ENCODE data around the gene AGO4.

Gene AGO4

DNA sequence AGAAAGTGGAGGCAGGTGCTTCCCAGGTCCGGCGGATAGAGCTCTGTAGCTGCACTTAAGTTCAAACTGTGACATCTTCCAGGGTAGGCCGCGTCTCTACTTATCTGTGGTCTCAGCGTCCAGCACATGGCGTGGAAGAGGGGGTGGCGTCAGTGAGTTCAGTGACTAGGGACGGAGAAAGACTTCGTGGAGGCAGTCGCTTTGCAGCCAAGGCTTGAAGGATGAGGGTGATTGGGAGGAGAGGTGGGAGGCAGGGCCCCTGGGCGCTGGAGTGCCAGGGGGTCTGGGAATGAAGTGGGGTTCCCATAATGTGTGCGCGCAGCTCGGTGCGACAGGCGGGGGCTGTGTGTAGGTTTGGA lies 74.7 kb downstream of the AGO4 start:
- ChIA-PET POLR2A (interaction anchor here (1.2 kb wide), 1 partner anchor 48 kb away, joined by 4 read pairs; the partner anchor contains the start of gene AGO3), CTCF (interaction anchor here (0.8 to 4.1 kb wide), 26 partner anchors 7 to 202 kb away, joined by 3 to 69 read pairs (median 4); partner anchors contain the start of genes AGO3 and TEKT2)
- TF ChIP-seq, protein P1, sequence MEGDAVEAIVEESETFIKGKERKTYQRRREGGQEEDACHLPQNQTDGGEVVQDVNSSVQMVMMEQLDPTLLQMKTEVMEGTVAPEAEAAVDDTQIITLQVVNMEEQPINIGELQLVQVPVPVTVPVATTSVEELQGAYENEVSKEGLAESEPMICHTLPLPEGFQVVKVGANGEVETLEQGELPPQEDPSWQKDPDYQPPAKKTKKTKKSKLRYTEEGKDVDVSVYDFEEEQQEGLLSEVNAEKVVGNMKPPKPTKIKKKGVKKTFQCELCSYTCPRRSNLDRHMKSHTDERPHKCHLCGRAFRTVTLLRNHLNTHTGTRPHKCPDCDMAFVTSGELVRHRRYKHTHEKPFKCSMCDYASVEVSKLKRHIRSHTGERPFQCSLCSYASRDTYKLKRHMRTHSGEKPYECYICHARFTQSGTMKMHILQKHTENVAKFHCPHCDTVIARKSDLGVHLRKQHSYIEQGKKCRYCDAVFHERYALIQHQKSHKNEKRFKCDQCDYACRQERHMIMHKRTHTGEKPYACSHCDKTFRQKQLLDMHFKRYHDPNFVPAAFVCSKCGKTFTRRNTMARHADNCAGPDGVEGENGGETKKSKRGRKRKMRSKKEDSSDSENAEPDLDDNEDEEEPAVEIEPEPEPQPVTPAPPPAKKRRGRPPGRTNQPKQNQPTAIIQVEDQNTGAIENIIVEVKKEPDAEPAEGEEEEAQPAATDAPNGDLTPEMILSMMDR (IDR thresholded peaks at IDR 0.05; ENCODE audit: insufficient read depth, low read length, missing control alignments) = no peak
- peak overlapping the region; percentile 92 for H3K4me3 ChIP-seq (ENCODE audit: low read depth, low read length)
- no peak for DNase-seq (ENCODE audit: low read depth, low spot score)

DNA sequence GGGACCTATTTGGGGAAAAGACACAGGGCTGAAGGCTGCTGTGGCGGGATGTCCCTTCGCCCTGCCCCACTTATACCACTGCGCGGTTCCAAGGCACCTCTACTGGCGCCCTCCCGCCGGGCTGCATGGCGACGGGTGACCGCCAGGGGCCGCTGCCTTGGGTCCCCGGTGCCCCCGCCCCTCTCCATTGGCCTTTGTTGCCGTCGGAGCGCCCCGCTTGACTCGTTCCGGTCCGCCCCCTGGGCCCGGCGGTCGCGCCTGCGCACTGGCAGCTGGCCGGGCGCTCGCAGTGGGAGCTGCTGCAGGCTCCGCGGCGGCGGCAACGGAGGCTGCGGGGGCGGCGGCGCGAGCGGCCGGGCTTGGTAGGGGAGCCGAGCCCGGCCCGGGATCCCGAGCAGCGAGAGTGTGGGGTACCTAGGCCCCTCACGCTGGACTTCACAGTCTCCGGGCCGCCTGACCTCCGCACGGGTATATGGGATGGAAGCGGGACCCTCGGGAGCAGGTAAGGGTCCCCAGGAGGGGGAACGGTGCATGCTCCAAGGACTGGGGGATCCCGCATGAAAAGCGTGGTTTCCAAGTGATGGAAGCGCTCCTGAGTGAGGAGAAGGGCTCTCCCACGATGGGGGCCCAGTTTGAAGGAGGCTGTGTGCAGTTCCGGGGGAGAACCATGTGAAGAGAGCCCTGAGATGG lies 75.3 kb downstream of the AGO4 start, which contains the start of gene AGO1:
AGO1 (plus strand) TSS at position 265 of the 690 bp plus-strand sequence; CDS start at position 478, 213 bp downstream.
- DNase-seq (ENCODE audit: low read depth, low spot score) = peak; percentile 21
- H3K4me3 ChIP-seq (ENCODE audit: low read depth, low read length) = peak within 1 kb of the TSS; percentile 92
- CTCF ChIA-PET = interaction anchor here (0.6 to 4.1 kb wide), 32 partner anchors 8 to 201 kb away, joined by 3 to 69 read pairs (median 4); partner anchors contain the start of genes AGO3 and TEKT2
- TF ChIP-seq, protein P1 (IDR thresholded peaks at IDR 0.05; ENCODE audit: insufficient read depth, low read length, missing control alignments) = peak; percentile 100
- POLR2A ChIA-PET = interaction anchor here (1.2 kb wide), 1 partner anchor 48 kb away, joined by 4 read pairs; the partner anchor contains the start of gene AGO3

DNA sequence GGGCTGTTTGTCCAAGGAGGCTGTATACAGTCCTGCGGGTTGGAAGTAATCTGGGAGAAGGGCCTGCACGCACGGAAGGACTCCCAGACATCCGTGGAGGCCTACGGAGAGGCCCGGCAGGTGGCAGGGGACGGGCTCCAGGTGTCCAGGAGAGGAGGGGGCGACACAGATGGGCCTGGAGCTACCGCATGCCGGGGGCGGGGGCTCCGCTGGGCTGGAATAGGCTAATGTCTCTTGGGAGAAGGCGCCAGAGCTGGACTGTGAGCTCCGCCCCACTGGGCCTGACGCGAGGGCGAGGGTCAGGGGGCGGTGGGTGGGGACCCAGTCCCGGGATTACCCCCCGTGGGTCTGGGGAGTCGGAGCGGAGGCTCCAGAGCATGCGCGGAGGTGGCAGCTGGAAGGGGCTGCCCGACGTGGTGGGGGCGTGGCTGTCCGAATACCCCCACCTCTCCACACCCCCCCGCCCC lies 75.9 kb downstream of the AGO4 start:
- TF ChIP-seq, protein P1 (IDR thresholded peaks at IDR 0.05; ENCODE audit: insufficient read depth, low read length, missing control alignments) = no peak
- POLR2A ChIA-PET = interaction anchor here (1.2 kb wide), 1 partner anchor 47 kb away, joined by 4 read pairs; the partner anchor contains the start of gene AGO3
- CTCF ChIA-PET = interaction anchor here (0.6 to 4.1 kb wide), 28 partner anchors 9 to 112 kb away, joined by 3 to 69 read pairs (median 4); partner anchors contain the start of gene AGO3
- DNase-seq (ENCODE audit: low read depth, low spot score) = no peak
- H3K4me3 ChIP-seq (ENCODE audit: low read depth, low read length) = peak overlapping the region; percentile 92

DNA sequence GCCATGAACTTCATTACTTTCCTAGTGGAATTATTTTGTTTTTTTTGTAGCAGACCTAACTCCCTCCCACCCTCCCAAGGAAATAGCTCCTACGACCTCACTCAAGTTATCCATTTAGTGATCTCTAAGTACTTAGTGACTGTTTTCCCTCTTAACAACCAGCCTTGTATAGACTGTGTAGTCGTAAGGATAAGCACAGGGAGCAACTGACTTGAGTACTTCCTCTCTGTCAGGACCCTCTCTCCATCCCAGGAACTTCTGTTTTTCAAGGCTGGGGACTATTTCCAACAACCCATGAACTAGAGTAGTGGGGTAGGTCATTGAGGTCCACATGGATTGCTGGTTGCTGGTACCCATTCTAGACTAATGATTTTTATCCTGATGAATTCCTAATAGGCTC lies 77.1 kb downstream of the AGO4 start:
- CTCF ChIA-PET = interaction anchor here (0.9 kb wide), 1 partner anchor 10 kb away, joined by 3 read pairs; no protein-coding TSS in a partner anchor
- TF ChIP-seq, protein P1 (IDR thresholded peaks at IDR 0.05; ENCODE audit: insufficient read depth, low read length, missing control alignments) = no peak
- no peak for DNase-seq (ENCODE audit: low read depth, low spot score)
- POLR2A ChIA-PET = no interaction called here
- no peak overlapping the region for H3K4me3 ChIP-seq (ENCODE audit: low read depth, low read length)

DNA sequence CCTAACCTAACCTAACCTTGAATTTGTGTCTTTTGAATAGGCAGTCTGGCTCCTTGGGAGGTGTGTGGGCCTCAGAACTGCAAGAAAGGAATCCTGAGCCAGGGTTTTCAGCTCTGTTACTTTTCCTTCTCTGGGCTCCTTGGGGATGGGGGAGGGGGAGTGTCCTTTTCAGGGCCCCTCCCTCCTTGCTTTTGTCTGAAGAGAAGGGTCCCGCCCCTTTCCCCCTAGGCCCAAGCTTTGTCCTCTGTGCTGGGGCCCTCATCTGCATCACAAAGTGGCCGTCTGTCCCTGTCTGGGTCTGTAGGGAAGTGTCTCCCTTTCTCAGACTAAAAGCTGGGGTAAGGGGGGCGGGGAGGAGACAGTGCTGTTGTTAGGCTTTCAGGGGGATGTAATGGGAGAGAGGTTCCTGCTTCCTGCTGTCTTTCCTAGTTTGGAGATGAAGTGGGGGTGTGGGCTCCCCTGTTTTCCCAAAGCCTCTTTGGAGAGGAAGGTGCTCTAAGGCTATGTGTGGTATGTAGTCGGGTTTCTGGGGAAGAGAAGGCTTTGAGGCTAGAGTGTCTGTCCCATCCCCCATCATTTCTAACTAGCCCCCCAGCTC lies 78.2 kb downstream of the AGO4 start:
- ChIA-PET POLR2A (no interaction called here), CTCF (no interaction called here)
- no peak overlapping the region for H3K4me3 ChIP-seq (ENCODE audit: low read depth, low read length)
- DNase-seq (ENCODE audit: low read depth, low spot score) = no peak
- TF ChIP-seq, protein P1 (IDR thresholded peaks at IDR 0.05; ENCODE audit: insufficient read depth, low read length, missing control alignments) = no peak
